HEK293 (cell line): ENCODE data around the gene RAB11B.

Experiments
- CTCF ChIP-seq: fragments of 450-650 bp; formaldehyde crosslinking; IDR thresholded peaks from 2 replicates; pipeline ENCODE4 v1.5.1; 2016; ENCODE audit warnings: missing biosample characterization, missing genetic modification characterization
- PBX3 ChIP-seq: sonication (generic); formaldehyde crosslinking; IDR thresholded peaks from 2 replicates; pipeline ENCODE4 v1.8.1; 2022; ENCODE audit warnings: mild to moderate bottlenecking, moderate library complexity, missing genetic modification reagents
- ZBTB10 ChIP-seq: fragments of 450-650 bp; formaldehyde crosslinking; IDR thresholded peaks from 2 replicates; pipeline ENCODE4 v1.5.1; 2016; ENCODE audit warnings: missing biosample characterization, missing genetic modification characterization
- ZBTB11 ChIP-seq: fragments of 450-650 bp; formaldehyde crosslinking; conservative IDR thresholded peaks from 2 replicates; pipeline ENCODE4 v1.5.1; 2016; ENCODE audit warnings: low read depth, missing biosample characterization, missing genetic modification characterization
- ZBTB21 ChIP-seq: fragments of 450-650 bp; formaldehyde crosslinking; IDR thresholded peaks from 2 replicates; pipeline ENCODE4 v1.5.1; 2017; ENCODE audit warnings: missing biosample characterization, missing genetic modification characterization
- ZBTB7A ChIP-seq: fragments of 450-650 bp; formaldehyde crosslinking; IDR thresholded peaks from 2 replicates; pipeline ENCODE4 v1.5.1; 2016; ENCODE audit warnings: low read depth, missing biosample characterization, missing genetic modification characterization
- ZFP37 ChIP-seq: fragments of 450-650 bp; formaldehyde crosslinking; IDR thresholded peaks from 2 replicates; pipeline ENCODE4 v1.5.1; 2016; ENCODE audit warnings: missing biosample characterization, missing genetic modification characterization
- ZNF121 ChIP-seq: fragments of 450-650 bp; formaldehyde crosslinking; IDR thresholded peaks from 2 replicates; pipeline ENCODE4 v1.5.1; 2016; ENCODE audit warnings: missing biosample characterization, missing genetic modification characterization
- ZNF670 ChIP-seq: fragments of 450-650 bp; formaldehyde crosslinking; IDR thresholded peaks from 2 replicates; pipeline ENCODE4 v1.5.1; 2016; ENCODE audit warnings: missing biosample characterization, missing genetic modification characterization, low read depth
- ZNF677 ChIP-seq: fragments of 450-650 bp; IDR thresholded peaks from 2 replicates; pipeline ENCODE4 v1.5.0; 2018; ENCODE audit warnings: missing biosample characterization, mild to moderate bottlenecking, missing genetic modification characterization, moderate library complexity
- ZNF704 ChIP-seq: fragments of 450-650 bp; formaldehyde crosslinking; IDR thresholded peaks from 2 replicates; pipeline ENCODE4 v1.5.1; 2016; ENCODE audit warnings: missing biosample characterization, missing genetic modification characterization

DNA sequence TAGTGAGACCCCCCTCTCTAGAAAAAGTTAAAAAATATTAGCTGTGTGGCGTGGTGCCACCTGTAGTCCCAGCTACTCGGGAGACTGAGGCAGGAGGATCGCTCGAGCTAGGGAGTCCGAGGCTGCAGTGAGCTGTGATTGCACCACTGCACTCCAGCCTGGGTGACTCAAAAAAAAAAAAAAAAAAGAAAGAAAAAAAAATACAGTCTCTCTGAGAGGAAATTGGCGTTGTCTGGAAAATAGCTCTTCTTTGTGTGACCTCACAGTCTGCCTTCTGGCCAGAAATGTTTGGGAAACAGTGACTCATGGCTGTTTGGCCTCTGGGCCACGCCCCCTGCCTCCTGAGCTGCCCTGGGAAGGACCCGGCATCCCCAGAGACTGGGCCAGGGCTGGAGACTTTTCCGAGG lies 33.7 kb downstream of the RAB11B start:
- TF ChIP-seq ZBTB7A (tag by site-specific recombination) (no peak), CTCF (no peak), ZBTB11 (no peak), ZNF121 (tag by site-specific recombination) (no peak), ZNF677 (tag by site-specific recombination) (no peak), ZNF670 (tag by site-specific recombination) (no peak), ZNF704 (tag by site-specific recombination) (no peak), ZFP37 (tag by site-specific recombination) (no peak), ZBTB10 (tag by site-specific recombination) (no peak), PBX3 (CRISPR knock-in tag) (no peak), ZBTB21 (peak; percentile 96)
